GM12873 (cell line): ENCODE results near the gene NKX6-1.

ENCODE experiments used
- CTCF ChIP-seq: IDR thresholded peaks from 2 replicates; pipeline ENCODE4 v1.5.1; 2012; ENCODE audit warnings: low read depth, mild to moderate bottlenecking, moderate library complexity, low read length, control low read depth; ENCODE audit not compliant: insufficient read depth; ENCODE audit errors: missing control alignments

NKX6-1 gene

DNA sequence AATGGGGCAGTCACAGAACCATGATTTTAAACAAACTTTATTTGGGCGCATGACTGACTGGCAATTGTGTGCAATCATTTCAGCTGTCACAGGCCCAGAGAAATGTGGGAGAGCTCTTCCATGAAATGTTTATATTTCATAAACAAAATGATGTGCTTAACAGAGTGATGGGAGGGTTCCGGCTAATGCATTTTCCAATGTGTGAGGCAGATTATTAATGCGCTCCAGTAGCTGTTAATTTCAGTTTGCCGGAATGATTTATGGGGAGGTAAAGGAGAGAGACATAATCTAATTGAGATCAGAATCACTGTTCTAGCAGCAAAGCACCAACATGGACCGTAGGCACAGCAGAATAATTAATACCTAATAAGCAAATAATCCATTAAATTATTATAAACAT, 55.6 kb downstream of the NKX6-1 start:
- TF ChIP-seq CTCF = no peak

DNA sequence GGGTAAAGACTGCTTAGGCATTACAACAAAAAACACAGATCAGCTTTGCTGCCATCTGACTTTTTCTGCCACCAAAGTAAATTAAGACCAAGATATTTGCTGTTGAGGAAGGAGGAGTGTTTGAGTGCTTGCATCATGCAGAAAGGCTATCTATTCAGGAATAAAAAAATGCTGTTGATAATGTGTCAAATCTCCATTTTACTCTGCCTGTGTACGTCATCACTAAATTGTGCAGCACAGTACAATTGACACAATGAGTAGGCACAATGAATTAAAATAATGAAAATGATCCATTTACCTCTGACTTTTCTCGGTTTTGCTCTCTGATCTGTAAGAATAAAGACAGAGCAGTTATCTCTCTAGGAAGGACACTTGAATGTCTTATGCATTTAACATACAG, 56.3 kb downstream of the NKX6-1 start:
- TF ChIP-seq CTCF = no peak
